ENCODE measurements around the gene FBXW8.
A peak's percentile ranks its signal among the peaks of the same experiment; 100 is the strongest.

FBXW8 gene

GRCh38 chr12:116910645-116911451 is at the start of gene FBXW8:
FBXW8 (plus strand) TSS chr12:116910950; CDS start chr12:116911038, 88 bp downstream.
- peak; percentile 46 to 66 for DNase-seq (ENCODE audit: low read depth in 2 of 2)

DNA sequence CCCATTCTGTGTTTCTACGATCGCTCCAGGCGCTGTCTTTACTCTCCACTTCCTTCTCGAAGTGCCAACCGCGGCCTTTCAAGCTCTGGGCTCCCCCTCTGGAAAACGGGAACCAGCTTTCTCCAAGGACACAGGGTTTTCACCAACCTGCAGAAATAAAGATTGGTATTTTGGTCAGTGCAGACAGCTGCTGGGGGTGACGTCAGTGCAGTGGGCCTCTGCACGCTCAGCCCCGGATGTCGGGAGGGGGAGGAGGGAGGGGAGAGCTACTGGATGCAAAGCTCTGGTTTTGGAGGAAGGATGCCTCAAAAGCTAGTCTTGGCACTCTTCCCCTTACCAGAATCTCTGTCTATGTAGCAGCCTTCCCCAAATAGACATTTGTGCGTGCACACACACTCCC is 49.4 kb upstream of the FBXW8 start:
- DNase-seq (ENCODE audit: low read depth in 2 of 2) = no peak

DNA sequence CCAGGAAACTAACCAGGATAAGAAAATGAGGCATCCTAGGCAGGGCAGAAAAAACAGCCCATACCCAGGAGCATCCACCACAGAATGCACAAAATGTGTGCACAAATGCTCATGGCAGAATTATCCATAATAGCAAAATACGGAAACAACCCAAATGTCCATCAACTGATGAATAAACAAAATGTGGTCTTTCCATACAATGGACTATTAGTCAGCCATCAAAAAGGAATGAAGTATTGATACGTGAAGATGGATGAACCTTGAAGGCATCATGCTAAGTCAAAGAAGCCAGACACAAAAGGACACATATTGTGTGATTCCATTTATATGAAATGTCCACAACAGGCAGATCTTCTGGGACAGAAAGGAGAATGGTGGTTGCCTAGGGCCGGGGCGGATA is 48.6 kb upstream of the FBXW8 start:
- no peak for DNase-seq (ENCODE audit: low read depth in 2 of 2)

DNA sequence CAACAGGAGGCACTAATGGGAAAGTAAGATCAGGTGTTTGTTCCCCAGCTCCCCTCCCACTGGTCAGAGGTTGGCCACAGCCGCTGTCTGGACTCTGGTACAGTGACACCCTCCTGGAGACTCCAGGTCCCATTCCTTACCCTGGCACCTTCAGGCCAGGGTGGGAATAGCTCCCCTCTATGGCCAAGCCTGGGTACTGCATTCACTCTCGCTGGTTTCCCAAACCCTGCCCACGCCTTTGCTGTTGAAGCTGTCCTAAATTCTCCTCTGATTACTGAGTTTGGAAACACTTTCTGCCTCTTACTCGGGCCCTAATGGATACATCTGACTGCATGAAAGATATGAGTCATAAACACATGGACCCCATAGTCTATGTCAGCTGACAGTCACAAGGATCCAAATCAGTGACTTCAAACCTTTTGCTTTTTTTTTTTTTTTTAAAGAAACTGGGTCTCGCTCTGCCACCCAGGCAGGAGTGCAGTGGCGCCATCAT is 47.4 kb upstream of the FBXW8 start:
- no peak for DNase-seq (ENCODE audit: low read depth in 2 of 2)

GRCh38 chr12:116864371-116865160 is 46.2 kb upstream of the FBXW8 start:
- no peak for DNase-seq (ENCODE audit: low read depth in 2 of 2)

DNA sequence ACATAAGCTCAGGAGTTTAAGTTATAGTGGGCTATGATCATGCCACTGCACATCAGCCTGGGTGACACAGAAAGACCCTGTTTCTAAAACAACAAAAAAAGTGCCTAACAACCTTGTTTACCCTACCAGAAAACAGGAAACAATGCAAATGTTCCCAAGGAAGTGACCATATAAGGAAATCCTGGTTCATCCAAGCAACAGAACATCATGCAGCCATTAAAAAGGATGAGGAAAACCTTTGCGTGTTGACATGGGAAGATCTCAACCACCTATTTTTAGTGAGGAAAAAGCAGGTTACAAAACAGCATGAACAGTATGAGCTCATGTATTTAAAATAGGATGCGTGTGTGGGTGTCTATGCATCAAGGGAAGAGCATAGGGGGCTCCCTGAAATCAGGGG is 43.2 kb upstream of the FBXW8 start:
- DNase-seq (ENCODE audit: low read depth in 2 of 2) = no peak

DNA sequence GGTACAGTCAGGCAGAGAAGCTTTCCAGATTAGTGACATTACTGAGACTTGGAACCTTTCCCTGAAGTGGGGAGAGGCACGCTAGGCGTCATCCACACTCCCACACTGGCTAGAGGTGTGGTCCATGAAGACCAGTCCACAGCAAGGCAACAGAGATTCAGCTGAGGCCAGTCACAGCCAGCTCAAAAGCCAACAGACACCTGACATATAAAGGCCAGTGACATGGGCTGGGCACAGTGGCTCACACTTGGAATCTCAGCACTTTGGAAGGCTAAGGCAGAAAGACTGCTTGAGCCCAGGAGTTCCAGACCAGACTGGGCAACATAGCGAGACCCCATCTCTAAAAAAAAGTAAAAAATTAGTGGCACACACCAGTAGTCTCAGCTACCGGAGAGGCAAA is 40.4 kb upstream of the FBXW8 start:
- no peak for DNase-seq (ENCODE audit: low read depth in 2 of 2)

- DNase-seq (ENCODE audit: low read depth in 2 of 2) = no peak
Measured at GRCh38 chr12:116874324-116874995, 36.3 kb upstream of the FBXW8 start.

DNA sequence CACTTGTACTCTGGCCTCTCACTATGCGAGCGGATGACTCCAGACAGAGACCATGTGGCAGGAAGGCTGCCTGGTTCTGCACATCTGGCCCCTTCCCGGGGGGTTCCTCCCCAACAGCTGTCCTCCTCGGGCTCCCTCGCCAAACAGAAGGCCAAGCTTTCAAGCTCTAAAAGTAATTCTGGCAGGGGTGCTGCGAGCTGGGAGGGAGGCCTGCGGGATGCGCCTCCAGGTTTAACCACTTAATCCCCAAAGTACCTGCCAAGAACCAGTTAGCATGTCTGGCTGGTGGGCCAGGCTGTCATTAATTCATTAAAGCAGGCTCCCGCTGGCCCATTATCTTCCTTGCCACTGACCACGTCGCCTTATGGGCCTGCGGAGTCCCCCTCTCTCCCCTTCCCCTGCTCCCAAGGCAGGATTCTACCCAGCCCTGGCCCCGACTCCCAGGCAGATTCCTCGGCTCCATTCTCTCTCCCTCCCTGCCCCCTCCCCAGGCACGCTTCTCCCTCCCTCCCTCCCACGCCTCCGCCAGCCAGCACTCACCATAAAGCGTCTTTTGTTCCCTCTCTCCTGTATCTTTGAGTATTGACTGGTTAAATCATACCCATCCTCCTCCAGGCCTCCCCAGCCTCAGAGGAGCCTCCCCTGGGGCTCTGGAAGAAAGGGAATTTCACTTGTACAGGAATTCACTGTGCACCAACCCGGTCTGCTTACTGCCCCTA is 34.4 kb upstream of the FBXW8 start:
- no peak for DNase-seq (ENCODE audit: low read depth in 2 of 2)

DNA sequence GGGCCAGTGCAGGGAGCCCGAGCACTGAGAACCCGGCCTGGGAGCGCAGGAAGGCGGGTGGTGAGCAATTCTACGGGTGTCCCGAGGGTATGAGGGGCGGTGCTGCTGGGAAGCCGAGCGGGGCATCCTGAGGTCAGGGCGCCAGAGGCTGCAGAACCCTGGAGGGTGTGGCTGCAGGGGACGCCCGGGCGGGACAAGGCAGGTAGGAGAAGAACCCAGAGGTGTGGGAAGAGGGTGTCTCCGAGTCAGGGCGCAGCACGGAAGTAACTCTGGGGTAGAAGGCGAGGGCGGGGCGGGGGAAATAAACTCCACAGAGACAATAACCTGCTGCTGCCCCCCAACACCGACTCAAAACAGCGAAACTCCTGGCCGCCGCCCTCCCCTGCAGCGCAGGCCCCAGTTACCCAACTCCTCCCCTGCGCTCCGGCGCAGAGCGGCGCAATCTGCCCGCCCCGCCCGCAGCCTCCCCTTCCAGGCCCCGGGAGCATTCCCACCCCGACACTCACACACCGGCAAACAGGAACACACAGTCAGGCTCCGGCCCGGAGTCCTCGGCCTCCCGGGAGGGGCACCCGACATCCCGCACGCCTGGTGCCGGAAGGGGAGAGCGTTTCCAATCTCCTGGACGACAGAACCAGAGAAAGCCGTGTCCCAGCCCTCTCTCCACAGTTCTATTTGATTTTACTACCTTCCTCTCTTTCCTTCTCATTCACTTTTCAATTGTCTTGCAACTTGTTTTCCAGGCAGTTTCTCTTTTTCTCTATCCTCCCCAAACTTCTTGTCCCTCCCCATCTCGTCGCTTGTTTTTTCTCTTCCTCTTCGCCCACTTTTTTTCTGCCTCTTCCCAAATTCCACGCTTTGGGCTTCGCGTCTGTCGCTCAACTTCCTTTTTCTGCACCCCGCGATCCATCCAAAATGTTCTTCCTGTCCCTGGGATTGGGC is 31.9 kb upstream of the FBXW8 start:
- DNase-seq (ENCODE audit: low read depth in 2 of 2) = no peak

- no peak for DNase-seq (ENCODE audit: low read depth in 2 of 2)
Measured at GRCh38 chr12:116879509-116880212, 31.1 kb upstream of the FBXW8 start.

- no peak for DNase-seq (ENCODE audit: low read depth in 2 of 2)
Measured at GRCh38 chr12:116880213-116880816, 30.4 kb upstream of the FBXW8 start.

- DNase-seq (ENCODE audit: low read depth in 2 of 2) = peak in 1 of 2 experiments; percentile 6
Measured at GRCh38 chr12:116880817-116881324, 29.9 kb upstream of the FBXW8 start.

DNA sequence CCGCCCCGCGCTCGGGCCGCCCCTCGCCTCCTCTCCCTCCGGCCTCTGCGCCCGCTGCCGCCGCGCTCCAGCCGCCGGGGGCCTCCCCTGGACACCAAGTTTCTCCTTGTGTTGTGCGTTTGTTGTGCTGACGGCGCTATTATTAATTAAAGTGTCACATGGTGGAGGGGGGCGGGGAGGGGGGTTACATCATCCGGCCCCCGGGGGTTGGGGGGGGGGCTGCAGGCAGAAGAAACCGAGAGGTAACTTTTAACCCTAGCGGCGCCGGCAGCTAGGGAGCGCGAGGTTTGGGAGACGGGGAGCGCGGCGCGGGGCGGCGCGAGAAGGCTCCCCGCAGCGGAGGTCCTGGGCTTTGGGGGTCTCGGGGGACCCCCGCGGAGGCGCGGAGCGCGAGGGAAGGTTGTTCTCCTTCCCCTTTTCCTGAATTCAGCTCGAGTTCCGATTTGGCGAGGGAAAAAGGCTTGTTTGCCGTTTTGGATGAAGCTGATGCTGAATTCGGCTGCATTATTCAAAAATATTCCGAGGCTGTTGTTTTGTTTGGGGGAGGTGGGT is 29.3 kb upstream of the FBXW8 start, which contains the start of gene HRK:
Gene HRK (minus strand): TSS at position 117 of the 552 bp plus-strand sequence. CDS start 134 bp downstream, outside the sequence.
- no peak for DNase-seq (ENCODE audit: low read depth in 2 of 2)

GRCh38 chr12:116881877-116882507 is 28.8 kb upstream of the FBXW8 start:
- DNase-seq (ENCODE audit: low read depth in 2 of 2) = no peak

DNA sequence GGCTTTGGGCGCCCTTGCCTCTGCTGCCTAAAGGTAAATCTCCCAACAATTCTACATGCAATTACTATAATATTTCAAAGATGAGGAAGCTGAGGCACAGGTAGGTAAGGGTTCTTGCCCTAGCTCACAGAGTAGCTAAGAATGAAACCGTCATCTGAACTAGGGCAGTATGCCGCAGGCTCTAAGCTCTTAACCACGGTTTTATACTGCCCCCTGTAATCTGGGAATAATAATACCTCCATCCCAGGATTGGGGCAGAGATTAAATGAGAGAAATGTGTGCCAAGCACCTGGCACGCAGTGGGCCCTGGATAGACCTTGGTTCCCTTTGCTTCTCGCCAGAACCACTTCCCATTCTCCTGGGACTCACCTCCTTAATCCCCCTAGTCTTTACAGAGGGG is 28.0 kb upstream of the FBXW8 start:
- no peak for DNase-seq (ENCODE audit: low read depth in 2 of 2)

GRCh38 chr12:116884871-116885270 is 25.9 kb upstream of the FBXW8 start:
- no peak for DNase-seq (ENCODE audit: low read depth in 2 of 2)

- no peak for DNase-seq (ENCODE audit: low read depth in 2 of 2)
Measured at GRCh38 chr12:116885491-116885890, 25.3 kb upstream of the FBXW8 start.
